ENCODE results near the gene PUS7L. TPM values are rescaled to one million over a fixed set of nuclear protein-coding genes. Genes with fewer than 3 reads are reported as not detected.

Gene PUS7L, protein sequence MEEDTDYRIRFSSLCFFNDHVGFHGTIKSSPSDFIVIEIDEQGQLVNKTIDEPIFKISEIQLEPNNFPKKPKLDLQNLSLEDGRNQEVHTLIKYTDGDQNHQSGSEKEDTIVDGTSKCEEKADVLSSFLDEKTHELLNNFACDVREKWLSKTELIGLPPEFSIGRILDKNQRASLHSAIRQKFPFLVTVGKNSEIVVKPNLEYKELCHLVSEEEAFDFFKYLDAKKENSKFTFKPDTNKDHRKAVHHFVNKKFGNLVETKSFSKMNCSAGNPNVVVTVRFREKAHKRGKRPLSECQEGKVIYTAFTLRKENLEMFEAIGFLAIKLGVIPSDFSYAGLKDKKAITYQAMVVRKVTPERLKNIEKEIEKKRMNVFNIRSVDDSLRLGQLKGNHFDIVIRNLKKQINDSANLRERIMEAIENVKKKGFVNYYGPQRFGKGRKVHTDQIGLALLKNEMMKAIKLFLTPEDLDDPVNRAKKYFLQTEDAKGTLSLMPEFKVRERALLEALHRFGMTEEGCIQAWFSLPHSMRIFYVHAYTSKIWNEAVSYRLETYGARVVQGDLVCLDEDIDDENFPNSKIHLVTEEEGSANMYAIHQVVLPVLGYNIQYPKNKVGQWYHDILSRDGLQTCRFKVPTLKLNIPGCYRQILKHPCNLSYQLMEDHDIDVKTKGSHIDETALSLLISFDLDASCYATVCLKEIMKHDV
- total RNA-seq (10 to 100 TPM; 10.1 to 20.3 TPM), polyA plus RNA-seq (ENCODE audit: insufficient read length in 6 of 6) (10 to 100 TPM; 12.2 to 16.0 (median 14.0) TPM)
- long read RNA-seq, donor 1, full-length matches to known transcripts, result 3 of 3 reads
- long read RNA-seq, donor 1, partial matches to known transcripts, result 0 of 3 reads
- long read RNA-seq, donor 1, other reads (novel, unspliced or antisense), result 0 of 3 reads
- long read RNA-seq, donor 2, result 0 reads
- long read RNA-seq, donor 3, full-length matches to known transcripts, result 3 of 3 reads
- long read RNA-seq, donor 3, partial matches to known transcripts, result 0 of 3 reads
- long read RNA-seq, donor 3, other reads (novel, unspliced or antisense), result 0 of 3 reads
- long read RNA-seq, donor 4, partial matches to known transcripts, result 5 of 6 reads
- long read RNA-seq, donor 4, other reads (novel, unspliced or antisense), result 1 of 6 reads
- long read RNA-seq, donor 5, full-length matches to known transcripts, result 2 of 2 reads
- long read RNA-seq, donor 5, partial matches to known transcripts, result 0 of 2 reads
- long read RNA-seq, donor 5, other reads (novel, unspliced or antisense), result 0 of 2 reads
- long read RNA-seq, donor 6, full-length matches to known transcripts, result 2 of 2 reads
- long read RNA-seq, donor 6, partial matches to known transcripts, result 0 of 2 reads
- long read RNA-seq, donor 6, other reads (novel, unspliced or antisense), result 0 of 2 reads
- long read RNA-seq, donor 7, partial matches to known transcripts, result 0 of 1 reads
- long read RNA-seq, donor 7, other reads (novel, unspliced or antisense), result 0 of 1 reads
- long read RNA-seq, donor 8, full-length matches to known transcripts, result 2 of 2 reads
- long read RNA-seq, donor 8, partial matches to known transcripts, result 0 of 2 reads
- long read RNA-seq, donor 8, other reads (novel, unspliced or antisense), result 0 of 2 reads
- long read RNA-seq, donor 9, partial matches to known transcripts, result 0 of 1 reads
- long read RNA-seq, donor 9, other reads (novel, unspliced or antisense), result 0 of 1 reads
- long read RNA-seq, donor 10, partial matches to known transcripts, result 4 of 5 reads
- long read RNA-seq, donor 10, other reads (novel, unspliced or antisense), result 1 of 5 reads
- long read RNA-seq, donor 11, full-length matches to known transcripts, result 1 of 1 reads
- long read RNA-seq, donor 11, partial matches to known transcripts, result 0 of 1 reads
- long read RNA-seq, donor 11, other reads (novel, unspliced or antisense), result 0 of 1 reads
- long read RNA-seq, donor 12, partial matches to known transcripts, result 0 of 1 reads
- long read RNA-seq, donor 12, other reads (novel, unspliced or antisense), result 0 of 1 reads

DNA sequence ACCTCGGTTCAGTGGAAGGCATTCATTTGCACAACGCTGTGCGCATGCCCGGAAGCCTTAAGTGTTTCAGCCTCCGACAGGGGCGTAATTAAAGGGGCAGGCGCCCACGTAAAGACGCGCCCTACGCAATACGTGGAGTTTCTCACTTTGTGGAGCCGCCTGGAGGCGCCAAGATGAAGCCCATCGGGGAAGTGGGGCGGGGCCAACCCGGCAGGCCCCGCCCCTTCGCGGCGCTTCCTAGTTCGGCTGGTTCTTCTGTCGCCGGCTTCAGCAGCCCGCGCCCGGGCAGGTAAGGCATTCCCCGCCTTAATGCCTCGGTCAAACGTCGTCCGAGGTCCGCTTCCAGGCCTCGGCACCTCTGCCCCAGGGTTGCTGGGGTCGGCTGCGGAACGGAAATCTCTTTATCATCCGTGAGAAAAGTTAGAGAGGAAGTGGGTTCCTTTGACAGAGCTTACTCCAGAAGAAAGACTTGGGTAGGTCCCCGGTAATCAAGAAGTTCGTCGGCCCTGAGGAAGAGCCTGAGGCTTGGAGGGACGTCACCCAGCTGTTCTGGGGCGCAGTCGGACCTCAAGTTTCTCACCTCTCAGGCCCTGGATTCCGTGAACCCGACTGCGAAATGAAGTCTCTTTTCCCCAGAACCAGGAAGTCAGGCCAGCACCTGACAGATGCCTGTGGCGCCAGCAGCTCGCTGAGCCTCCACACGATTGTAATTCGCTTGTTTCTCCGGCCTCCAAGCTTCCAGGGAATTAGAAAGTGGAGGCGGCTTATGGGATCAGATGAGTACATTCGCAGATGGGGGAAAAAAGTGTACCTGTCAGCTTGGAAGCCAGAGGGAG is at the start of gene PUS7L, which contains the start of gene IRAK4:
Gene PUS7L, minus strand, starts transcription at position 63 of the 836 bp plus-strand sequence. CDS start 3,545 bp downstream, outside the sequence.
Gene IRAK4, plus strand, starts transcription at position 224 of the 836 bp plus-strand sequence. CDS start 9,161 bp downstream, outside the sequence.
- Histone ChIP-seq H3K4me1 (peaks cover 28 to 44% of the 10 kb centered on the region in 2 donors), H3K27me3 (no peaks in the 10 kb centered on the region), H3K36me3 (peaks cover 0 to 5% of the 10 kb centered on the region in 2 donors), H3K9me3 (no peaks in the 10 kb centered on the region), H3K27ac (peak within 1 kb of the TSS; percentile 88 to 96), H3K4me3 (peak within 1 kb of the TSS; percentile 70 to 75)
- intact Hi-C loops (cut with DNase I), result no loop called here
- TF ChIP-seq, protein P1, sequence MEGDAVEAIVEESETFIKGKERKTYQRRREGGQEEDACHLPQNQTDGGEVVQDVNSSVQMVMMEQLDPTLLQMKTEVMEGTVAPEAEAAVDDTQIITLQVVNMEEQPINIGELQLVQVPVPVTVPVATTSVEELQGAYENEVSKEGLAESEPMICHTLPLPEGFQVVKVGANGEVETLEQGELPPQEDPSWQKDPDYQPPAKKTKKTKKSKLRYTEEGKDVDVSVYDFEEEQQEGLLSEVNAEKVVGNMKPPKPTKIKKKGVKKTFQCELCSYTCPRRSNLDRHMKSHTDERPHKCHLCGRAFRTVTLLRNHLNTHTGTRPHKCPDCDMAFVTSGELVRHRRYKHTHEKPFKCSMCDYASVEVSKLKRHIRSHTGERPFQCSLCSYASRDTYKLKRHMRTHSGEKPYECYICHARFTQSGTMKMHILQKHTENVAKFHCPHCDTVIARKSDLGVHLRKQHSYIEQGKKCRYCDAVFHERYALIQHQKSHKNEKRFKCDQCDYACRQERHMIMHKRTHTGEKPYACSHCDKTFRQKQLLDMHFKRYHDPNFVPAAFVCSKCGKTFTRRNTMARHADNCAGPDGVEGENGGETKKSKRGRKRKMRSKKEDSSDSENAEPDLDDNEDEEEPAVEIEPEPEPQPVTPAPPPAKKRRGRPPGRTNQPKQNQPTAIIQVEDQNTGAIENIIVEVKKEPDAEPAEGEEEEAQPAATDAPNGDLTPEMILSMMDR (IDR thresholded peaks at IDR 0.05), result peak in 1 of 2 donors; percentile 57
- ATAC-seq (peak; percentile 99), DNase-seq (peak; percentile 93 to 99 (median 98))

DNA sequence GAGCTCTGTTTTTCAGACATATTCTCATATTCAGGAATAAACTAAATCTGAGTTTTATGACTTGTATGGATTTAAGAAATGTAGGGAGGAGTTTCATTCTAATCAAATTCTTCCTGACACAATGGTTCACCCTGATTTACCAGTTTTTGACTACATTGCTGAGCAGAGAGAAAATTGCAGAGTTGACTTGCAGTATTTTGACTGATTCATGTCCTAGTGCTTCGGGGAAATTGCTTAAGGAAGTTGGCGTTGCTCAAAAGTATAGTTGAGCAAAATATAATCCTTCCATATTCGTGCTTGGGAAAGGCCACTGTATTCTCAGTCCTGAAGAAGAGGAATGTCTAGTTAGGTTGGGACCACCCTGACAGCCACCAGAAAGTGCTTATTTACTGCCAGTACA is 48.8 kb upstream of the PUS7L start:
- peak overlapping the region in 1 of 2 donors; percentile 98 for H3K27ac ChIP-seq
- H3K36me3 ChIP-seq, result peaks cover 0 to 10% of the 10 kb centered on the region in 2 donors
- TF ChIP-seq, protein P1 (IDR thresholded peaks at IDR 0.05), result no peak
- peaks cover 0 to 9% of the 10 kb centered on the region in 2 donors for H3K27me3 ChIP-seq
- no peaks in the 10 kb centered on the region for H3K9me3 ChIP-seq
- intact Hi-C loops (cut with DNase I), result no loop called here
- no peak for ATAC-seq
- H3K4me1 ChIP-seq, result peaks cover 0 to 46% of the 10 kb centered on the region in 2 donors
- no peak for DNase-seq
- no peak overlapping the region for H3K4me3 ChIP-seq

DNA sequence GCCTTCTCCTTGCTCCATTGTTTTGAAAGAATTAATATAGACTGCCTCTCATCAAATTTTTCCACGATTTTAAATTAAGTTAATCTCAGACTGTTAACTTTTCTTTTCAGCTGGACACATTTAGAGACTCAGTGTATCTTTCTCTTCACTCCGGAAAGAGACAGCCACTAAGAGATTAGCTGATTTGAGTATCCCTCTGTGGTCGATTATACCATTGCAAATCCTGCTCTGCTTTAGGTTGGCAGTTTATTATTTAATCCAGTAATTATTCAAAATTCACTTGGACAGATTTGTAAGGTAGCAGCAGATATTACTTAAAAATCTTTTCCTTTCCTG is 48.1 kb upstream of the PUS7L start:
- peaks cover 0 to 47% of the 10 kb centered on the region in 2 donors for H3K4me1 ChIP-seq
- intact Hi-C loops (cut with DNase I), result no loop called here
- peaks cover 0 to 15% of the 10 kb centered on the region in 2 donors for H3K36me3 ChIP-seq
- ATAC-seq (no peak), DNase-seq (no peak)
- H3K9me3 ChIP-seq, result no peaks in the 10 kb centered on the region
- peak overlapping the region; percentile 96 to 98 for H3K27ac ChIP-seq
- TF ChIP-seq, protein P1 (IDR thresholded peaks at IDR 0.05), result no peak
- peaks cover 0 to 9% of the 10 kb centered on the region in 2 donors for H3K27me3 ChIP-seq
- H3K4me3 ChIP-seq, result peak overlapping the region; percentile 74 to 78

Data from left lung (tissue), 14 donors.